Stimulated activated naive CD8-positive, alpha-beta T cell treated with anti-CD3 and anti-CD28 coated beads, Interleukin-15, Interleukin-2, amounts not matched to agents 100 ng/mL and 50 ng/mL, for 24 hours (primary cell): ENCODE results near the gene CDCA4.

Source experiments
- H3K27ac Mint-ChIP-seq: one replicate; pipeline ENCODE4 v1.8.0; 2021; ENCODE audit warnings: mild to moderate bottlenecking, mixed read lengths
- H3K27me3 Mint-ChIP-seq: one replicate; pipeline ENCODE4 v1.8.0; 2021; ENCODE audit warnings: mixed read lengths
- H3K36me3 Mint-ChIP-seq: one replicate; pipeline ENCODE4 v1.8.0; 2021; ENCODE audit warnings: low read depth, mixed read lengths
- H3K4me1 Mint-ChIP-seq: one replicate; pipeline ENCODE4 v1.8.0; 2021; ENCODE audit warnings: low read depth, mixed read lengths
- H3K4me3 Mint-ChIP-seq: one replicate; pipeline ENCODE4 v1.8.0; 2021; ENCODE audit warnings: mild to moderate bottlenecking, mixed read lengths
- H3K9me3 Mint-ChIP-seq: one replicate; pipeline ENCODE4 v1.8.0; 2021; ENCODE audit warnings: mixed read lengths

The CDCA4 gene

GRCh38 chr14:104974665-104975390 lies 46.1 kb downstream of the CDCA4 start:
- no peaks in the 10 kb centered on the region for H3K9me3 Mint-ChIP-seq
- H3K27ac Mint-ChIP-seq, result no peak overlapping the region
- no peak overlapping the region for H3K4me3 Mint-ChIP-seq
- no peaks in the 10 kb centered on the region for H3K36me3 Mint-ChIP-seq
- H3K4me1 Mint-ChIP-seq, result peaks cover 13% of the 10 kb centered on the region
- peaks cover 21% of the 10 kb centered on the region for H3K27me3 Mint-ChIP-seq

DNA sequence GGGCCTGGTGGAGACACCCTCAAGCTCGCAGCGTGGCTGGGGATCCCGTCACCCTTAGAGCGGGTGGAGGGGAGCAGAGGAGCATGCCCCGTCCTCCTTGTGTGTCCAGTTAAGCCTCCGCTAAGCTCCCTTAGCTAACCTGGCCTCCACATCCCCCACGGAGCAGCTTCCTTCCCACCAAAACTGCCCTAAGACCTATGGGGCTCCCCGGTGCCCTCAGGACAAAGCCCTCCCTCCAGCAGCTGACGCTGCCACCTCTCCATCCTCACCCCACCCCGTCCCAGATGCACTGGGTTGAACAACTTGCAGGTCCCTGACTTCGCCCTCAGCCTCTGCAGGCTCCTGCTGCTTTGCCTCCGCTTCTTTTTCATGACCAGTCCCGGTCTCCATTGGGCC lies 46.7 kb downstream of the CDCA4 start:
- no peaks in the 10 kb centered on the region for H3K36me3 Mint-ChIP-seq

GRCh38 chr14:104973385-104974145 lies 47.3 kb downstream of the CDCA4 start:
- Mint-ChIP-seq H3K27me3 (peaks cover 10% of the 10 kb centered on the region), H3K4me3 (no peak overlapping the region), H3K27ac (no peak overlapping the region), H3K4me1 (peaks cover 13% of the 10 kb centered on the region), H3K36me3 (no peaks in the 10 kb centered on the region), H3K9me3 (no peaks in the 10 kb centered on the region)

More for the DNA sequence above, 46.7 kb downstream of the CDCA4 start:
- no peaks in the 10 kb centered on the region for H3K9me3 Mint-ChIP-seq
- peaks cover 14% of the 10 kb centered on the region for H3K27me3 Mint-ChIP-seq
- H3K4me1 Mint-ChIP-seq, result peaks cover 13% of the 10 kb centered on the region
- H3K4me3 Mint-ChIP-seq, result no peak overlapping the region
- H3K27ac Mint-ChIP-seq, result no peak overlapping the region

- peaks cover 13% of the 10 kb centered on the region for H3K4me1 Mint-ChIP-seq
- no peak overlapping the region for H3K27ac Mint-ChIP-seq
- H3K9me3 Mint-ChIP-seq, result no peaks in the 10 kb centered on the region
- H3K36me3 Mint-ChIP-seq, result no peaks in the 10 kb centered on the region
- peaks cover 13% of the 10 kb centered on the region for H3K27me3 Mint-ChIP-seq
- no peak overlapping the region for H3K4me3 Mint-ChIP-seq
Observed at GRCh38 chr14:104973135-104973384, 47.8 kb downstream of the CDCA4 start.

- Mint-ChIP-seq H3K4me3 (no peak overlapping the region), H3K9me3 (no peaks in the 10 kb centered on the region), H3K27me3 (peaks cover 13% of the 10 kb centered on the region), H3K4me1 (peaks cover 9% of the 10 kb centered on the region), H3K27ac (no peak overlapping the region), H3K36me3 (no peaks in the 10 kb centered on the region)
Observed at GRCh38 chr14:104972301-104973134, 48.4 kb downstream of the CDCA4 start.

- Mint-ChIP-seq H3K4me3 (no peak overlapping the region), H3K4me1 (peaks cover 7% of the 10 kb centered on the region), H3K27ac (no peak overlapping the region), H3K9me3 (no peaks in the 10 kb centered on the region), H3K27me3 (peaks cover 17% of the 10 kb centered on the region), H3K36me3 (no peaks in the 10 kb centered on the region)
Observed at GRCh38 chr14:104971447-104972240, 49.2 kb downstream of the CDCA4 start.

- Mint-ChIP-seq H3K27ac (no peak overlapping the region), H3K27me3 (peaks cover 11% of the 10 kb centered on the region), H3K9me3 (no peaks in the 10 kb centered on the region), H3K4me1 (no peaks in the 10 kb centered on the region), H3K4me3 (no peak overlapping the region), H3K36me3 (no peaks in the 10 kb centered on the region)
Observed at GRCh38 chr14:104970231-104971068, 50.4 kb downstream of the CDCA4 start.

- H3K9me3 Mint-ChIP-seq, result no peaks in the 10 kb centered on the region
Observed at GRCh38 chr14:104969741-104970230, 51.1 kb downstream of the CDCA4 start.

GRCh38 chr14:104968541-104969401 lies 52.1 kb downstream of the CDCA4 start:
- no peak overlapping the region for H3K27ac Mint-ChIP-seq
- peaks cover 11% of the 10 kb centered on the region for H3K27me3 Mint-ChIP-seq

More at GRCh38 chr14:104969741-104970230, 51.1 kb downstream of the CDCA4 start:
- no peak overlapping the region for H3K4me3 Mint-ChIP-seq
- H3K36me3 Mint-ChIP-seq, result no peaks in the 10 kb centered on the region
- H3K27ac Mint-ChIP-seq, result no peak overlapping the region
- H3K4me1 Mint-ChIP-seq, result no peaks in the 10 kb centered on the region
- H3K27me3 Mint-ChIP-seq, result peaks cover 11% of the 10 kb centered on the region

GRCh38 chr14:104968153-104968527 lies 52.7 kb downstream of the CDCA4 start:
- Mint-ChIP-seq H3K36me3 (no peaks in the 10 kb centered on the region), H3K4me3 (no peak overlapping the region), H3K4me1 (no peaks in the 10 kb centered on the region), H3K27me3 (peaks cover 11% of the 10 kb centered on the region), H3K9me3 (no peaks in the 10 kb centered on the region), H3K27ac (no peak overlapping the region)

More at GRCh38 chr14:104968541-104969401, 52.1 kb downstream of the CDCA4 start:
- H3K4me1 Mint-ChIP-seq, result no peaks in the 10 kb centered on the region
- no peaks in the 10 kb centered on the region for H3K36me3 Mint-ChIP-seq
- no peaks in the 10 kb centered on the region for H3K9me3 Mint-ChIP-seq
- no peak overlapping the region for H3K4me3 Mint-ChIP-seq

DNA sequence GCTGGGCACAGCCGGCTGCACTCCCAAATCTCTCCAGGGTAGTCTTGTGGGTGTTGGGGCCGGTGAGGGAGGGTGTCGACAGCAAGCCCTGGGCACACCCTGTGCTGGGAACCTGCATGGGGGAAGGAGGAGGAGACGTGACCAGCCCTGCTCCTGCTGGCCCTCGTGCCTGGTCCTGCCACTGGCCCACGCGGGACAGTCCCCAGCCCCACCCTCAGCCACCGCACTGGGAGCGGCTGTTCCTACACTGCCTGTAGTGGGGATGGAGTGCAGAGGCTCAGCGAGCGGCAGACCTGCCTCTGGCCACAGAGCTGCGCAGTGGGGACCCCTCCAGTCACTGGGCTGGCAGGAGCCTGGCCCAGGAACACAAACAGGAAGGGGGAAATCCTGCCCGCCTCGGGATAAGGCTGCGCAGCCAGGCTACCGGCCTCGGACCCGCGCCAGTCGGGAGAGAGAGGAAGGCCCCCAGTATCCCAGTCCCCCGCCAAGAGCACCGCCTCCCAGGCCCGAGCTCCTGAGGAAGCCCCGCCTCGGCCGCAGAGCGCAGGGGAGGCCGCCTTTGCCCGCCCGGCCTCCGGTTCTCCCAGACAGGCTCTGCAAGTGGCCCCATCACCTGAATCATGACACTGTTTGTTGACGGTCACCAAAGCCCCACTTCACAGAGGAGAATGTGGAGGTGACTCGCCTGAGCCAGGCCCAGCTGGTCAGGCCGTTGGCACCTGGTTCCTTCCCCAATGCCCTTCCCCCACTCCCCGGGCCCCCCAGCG lies 53.3 kb downstream of the CDCA4 start:
- Mint-ChIP-seq H3K36me3 (no peaks in the 10 kb centered on the region), H3K4me1 (no peaks in the 10 kb centered on the region), H3K4me3 (no peak overlapping the region), H3K27ac (no peak overlapping the region), H3K9me3 (no peaks in the 10 kb centered on the region), H3K27me3 (peaks cover 11% of the 10 kb centered on the region)

GRCh38 chr14:104966981-104967385 lies 53.9 kb downstream of the CDCA4 start:
- peaks cover 11% of the 10 kb centered on the region for H3K27me3 Mint-ChIP-seq
- H3K4me3 Mint-ChIP-seq, result no peak overlapping the region
- no peaks in the 10 kb centered on the region for H3K36me3 Mint-ChIP-seq
- H3K27ac Mint-ChIP-seq, result no peak overlapping the region
- no peaks in the 10 kb centered on the region for H3K9me3 Mint-ChIP-seq
- no peaks in the 10 kb centered on the region for H3K4me1 Mint-ChIP-seq
